ENCODE measurements around the gene KRCC1. TPM values are rescaled to one million over a fixed set of nuclear protein-coding genes. Genes with fewer than 3 reads are reported as not detected.
"Not testable (repeated sequence)": the region's sequence is repeated elsewhere in the genome, so short reads cannot be mapped to it uniquely, and the experiment has no call there.

KRCC1 gene
- total RNA-seq, 2 experiments from 2014 or later = 20.5 to 21.7 TPM

- H3K9me3 Mint-ChIP-seq; H3K27ac Mint-ChIP-seq; DNase-seq; H3K4me3 Mint-ChIP-seq; H3K27me3 Mint-ChIP-seq; H3K36me3 Mint-ChIP-seq (ENCODE audit: low read depth); H3K4me1 Mint-ChIP-seq; POLR2A ChIA-PET: not testable (repeated sequence)
- CTCF ChIA-PET = interaction anchor here (1.4 kb wide), 1 partner anchor 60 kb away, joined by 5 read pairs; no protein-coding TSS in a partner anchor
Observed at GRCh38 chr2:88000474-88000873, 55.1 kb downstream of the KRCC1 start.

GRCh38 chr2:87996570-87996969, 59.0 kb downstream of the KRCC1 start:
- Mint-ChIP-seq H3K4me1 (peaks cover 1% of the 10 kb centered on the region), H3K27me3 (no peaks in the 10 kb centered on the region), H3K27ac (no peak overlapping the region), H3K4me3 (no peak overlapping the region), H3K36me3 (ENCODE audit: low read depth) (no peaks in the 10 kb centered on the region), H3K9me3 (no peaks in the 10 kb centered on the region)
- ChIA-PET POLR2A (no interaction called here), CTCF (no interaction called here)
- no peak for DNase-seq

- ChIA-PET CTCF (no interaction called here), POLR2A (no interaction called here)
- no peaks in the 10 kb centered on the region for H3K9me3 Mint-ChIP-seq
- no peak for DNase-seq
- H3K27me3 Mint-ChIP-seq = no peaks in the 10 kb centered on the region
- no peak overlapping the region for H3K27ac Mint-ChIP-seq
- no peaks in the 10 kb centered on the region for H3K36me3 Mint-ChIP-seq (ENCODE audit: low read depth)
- no peak overlapping the region for H3K4me3 Mint-ChIP-seq
- H3K4me1 Mint-ChIP-seq = no peaks in the 10 kb centered on the region
Observed at GRCh38 chr2:87995756-87996155, 59.8 kb downstream of the KRCC1 start.

- H3K36me3 Mint-ChIP-seq (ENCODE audit: low read depth); H3K27ac Mint-ChIP-seq; H3K4me1 Mint-ChIP-seq; H3K27me3 Mint-ChIP-seq; POLR2A ChIA-PET; CTCF ChIA-PET; DNase-seq; H3K9me3 Mint-ChIP-seq; H3K4me3 Mint-ChIP-seq: not testable (repeated sequence)
Observed at GRCh38 chr2:87994304-87994850, 61.2 kb downstream of the KRCC1 start.

GRCh38 chr2:87992569-87992968, 63.0 kb downstream of the KRCC1 start:
- H3K27ac Mint-ChIP-seq; H3K9me3 Mint-ChIP-seq; H3K4me1 Mint-ChIP-seq; H3K36me3 Mint-ChIP-seq (ENCODE audit: low read depth); DNase-seq; POLR2A ChIA-PET; H3K4me3 Mint-ChIP-seq; CTCF ChIA-PET; H3K27me3 Mint-ChIP-seq: not testable (repeated sequence)

- not testable (repeated sequence) for H3K4me3 Mint-ChIP-seq; H3K36me3 Mint-ChIP-seq (ENCODE audit: low read depth); H3K27ac Mint-ChIP-seq
Observed at GRCh38 chr2:87987473-87987872, 68.1 kb downstream of the KRCC1 start.

GRCh38 chr2:87985902-87986301, 69.7 kb downstream of the KRCC1 start:
- H3K4me3 Mint-ChIP-seq; H3K27ac Mint-ChIP-seq; POLR2A ChIA-PET; CTCF ChIA-PET; H3K27me3 Mint-ChIP-seq; H3K36me3 Mint-ChIP-seq (ENCODE audit: low read depth); DNase-seq; H3K4me1 Mint-ChIP-seq; H3K9me3 Mint-ChIP-seq: not testable (repeated sequence)

More at GRCh38 chr2:87987473-87987872, 68.1 kb downstream of the KRCC1 start:
- CTCF ChIA-PET, H3K27me3 Mint-ChIP-seq, H3K4me1 Mint-ChIP-seq, H3K9me3 Mint-ChIP-seq, DNase-seq, POLR2A ChIA-PET: not testable (repeated sequence)

GRCh38 chr2:87981182-87981581, 74.4 kb downstream of the KRCC1 start:
- H3K9me3 Mint-ChIP-seq; CTCF ChIA-PET; H3K27ac Mint-ChIP-seq; DNase-seq; POLR2A ChIA-PET; H3K27me3 Mint-ChIP-seq; H3K4me1 Mint-ChIP-seq; H3K4me3 Mint-ChIP-seq; H3K36me3 Mint-ChIP-seq (ENCODE audit: low read depth): not testable (repeated sequence)

Small RNAs within 50 kb of the gene (microRNA-seq; reads per million reads assigned to microRNA genes)
- gene MIR4780 (ENCODE audit: borderline microRNAs expressed, borderline replicate concordance) = not detected

Other genes starting within 250 kb of the KRCC1 start
- 1 to 10 TPM in 1 of 2 experiments, under 1 TPM in 1; 0.64 to 1.3 TPM for gene RGPD2, start 230.0 kb downstream of the KRCC1 start, total RNA-seq
- 1 to 10 TPM; 1.9 TPM for gene RNU2-63P, start 39.2 kb downstream of the KRCC1 start, total RNA-seq
- gene SMYD1, start 12.0 kb upstream of the KRCC1 start, total RNA-seq = not detected
- not detected for gene FABP1, start 72.3 kb upstream of the KRCC1 start, total RNA-seq
- under 1 TPM; 0.06 to 0.25 TPM for gene THNSL2, start 114.6 kb upstream of the KRCC1 start, total RNA-seq